ENCODE measurements around the gene ECEL1.
A peak's percentile ranks its signal among the peaks of the same experiment; 100 is the strongest.
"Not testable (repeated sequence)": the region's sequence is repeated elsewhere in the genome, so short reads cannot be mapped to it uniquely, and the experiment has no call there.

The ECEL1 gene

GRCh38 chr2:232440220-232441018 lies 47.2 kb downstream of the ECEL1 start:
- not testable (repeated sequence) for FAIRE-seq

GRCh38 chr2:232439758-232440135 lies 47.9 kb downstream of the ECEL1 start:
- FAIRE-seq, result no peak

- peak; percentile 76 for FAIRE-seq
Observed at GRCh38 chr2:232438951-232439757, 48.5 kb downstream of the ECEL1 start.

- no peak for FAIRE-seq
Observed at GRCh38 chr2:232438091-232438490, 49.5 kb downstream of the ECEL1 start.

- FAIRE-seq, result no peak
Observed at GRCh38 chr2:232437195-232437571, 50.5 kb downstream of the ECEL1 start.

- no peak for FAIRE-seq
Observed at GRCh38 chr2:232436381-232437194, 51.0 kb downstream of the ECEL1 start.

GRCh38 chr2:232435805-232436204 lies 51.8 kb downstream of the ECEL1 start:
- no peak for FAIRE-seq

GRCh38 chr2:232435375-232435648 lies 52.3 kb downstream of the ECEL1 start:
- no peak for FAIRE-seq

GRCh38 chr2:232434563-232435374 lies 52.9 kb downstream of the ECEL1 start:
- FAIRE-seq, result no peak

GRCh38 chr2:232434091-232434490 lies 53.5 kb downstream of the ECEL1 start:
- FAIRE-seq, result no peak

GRCh38 chr2:232433622-232434021 lies 54.0 kb downstream of the ECEL1 start:
- peak; percentile 98 for FAIRE-seq

GRCh38 chr2:232432598-232433184 lies 54.9 kb downstream of the ECEL1 start:
- FAIRE-seq, result no peak

GRCh38 chr2:232431705-232432590 lies 55.7 kb downstream of the ECEL1 start:
- no peak for FAIRE-seq

Data from islet of Langerhans (tissue), 1 donor.